Cardiac fibroblast (primary cell): ENCODE results near the gene TTC6.

Experiments
- DNase-seq, 2 donors: peaks; one replicate each; pipeline versions ENCODE4 v3.0.0 to v3.0.0-alpha.2; 2010; ENCODE audit warnings: low read depth in 2 of 2
- H3K4me3 ChIP-seq, 2 donors: replicated peaks in 1 of 2; 1 replicate in 1 of 2; 2 replicates in 1 of 2; pipeline ENCODE4 v1.5.1; 2011; ENCODE audit warnings: low read depth in 2 of 2, low read length in 2 of 2, mild to moderate bottlenecking in 2 of 2, moderate library complexity in 1 of 2
- CTCF ChIP-seq: IDR thresholded peaks from one replicate; pipeline ENCODE4 v1.5.1; 2011; ENCODE audit warnings: low read depth, mild to moderate bottlenecking, low read length, inconsistent platforms

The TTC6 gene

GRCh38 chr14:37559386-37559785 lies 36.0 kb upstream of the TTC6 start:
- DNase-seq, result peak in 1 of 2 donors; percentile 25
- no peak overlapping the region for H3K4me3 ChIP-seq
- no peak for TF ChIP-seq CTCF

DNA sequence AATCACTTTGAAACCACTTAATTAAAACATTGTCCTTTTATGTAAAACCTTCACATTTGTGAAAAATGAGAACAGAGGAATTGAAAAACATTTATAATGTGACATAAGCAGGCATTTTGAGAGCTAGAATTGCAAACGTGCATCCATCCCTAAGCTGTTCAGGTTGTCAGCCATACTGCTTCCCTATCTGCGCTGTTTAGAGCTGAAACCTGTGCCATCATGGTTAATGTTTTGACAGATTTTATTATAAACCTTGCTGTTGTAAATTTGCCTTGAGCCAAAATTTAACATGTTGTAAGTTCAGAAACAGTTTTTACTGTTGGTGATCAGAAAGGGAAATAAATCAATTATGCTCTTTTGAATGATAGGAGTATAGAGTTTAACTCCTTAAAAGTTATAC lies 32.2 kb upstream of the TTC6 start:
- no peak for DNase-seq
- no peak for TF ChIP-seq CTCF
- no peak overlapping the region for H3K4me3 ChIP-seq

GRCh38 chr14:37565550-37565949 lies 29.9 kb upstream of the TTC6 start:
- DNase-seq, result no peak
- TF ChIP-seq CTCF, result peak; percentile 12
- H3K4me3 ChIP-seq, result no peak overlapping the region

GRCh38 chr14:37566811-37567371 lies 28.5 kb upstream of the TTC6 start:
- peak in 1 of 2 donors; percentile 33 for DNase-seq
- H3K4me3 ChIP-seq, result no peak overlapping the region
- TF ChIP-seq CTCF, result no peak

GRCh38 chr14:37569729-37570128 lies 25.7 kb upstream of the TTC6 start:
- no peak for DNase-seq
- no peak for TF ChIP-seq CTCF
- no peak overlapping the region for H3K4me3 ChIP-seq

GRCh38 chr14:37571391-37571790 lies 24.0 kb upstream of the TTC6 start:
- H3K4me3 ChIP-seq, result no peak overlapping the region
- DNase-seq, result no peak
- no peak for TF ChIP-seq CTCF

- no peak for DNase-seq
- no peak overlapping the region for H3K4me3 ChIP-seq
- no peak for TF ChIP-seq CTCF
Observed at GRCh38 chr14:37573356-37573755, 22.1 kb upstream of the TTC6 start.
